WERI-Rb-1 (cell line): ENCODE data around the gene TRERF1.

Source experiments
- DNase-seq: peaks from one replicate; pipeline ENCODE4 v3.0.0-alpha.2; 2020
- H3K27ac ChIP-seq: fragments of 250-450 bp; sonication (Bioruptor Pico); 2 replicates; pipeline ENCODE4 v1.5.1; 2020; ENCODE audit warnings: mild to moderate bottlenecking, moderate library complexity
- H3K27me3 ChIP-seq: fragments of 250-450 bp; sonication (Bioruptor Pico); 2 replicates; pipeline ENCODE4 v1.5.1; 2021; ENCODE audit warnings: mild to moderate bottlenecking, low read depth, moderate library complexity; ENCODE audit not compliant: insufficient read depth, severe bottlenecking
- H3K36me3 ChIP-seq: fragments of 250-450 bp; sonication (Bioruptor Pico); 2 replicates; pipeline ENCODE4 v1.5.1; 2020; ENCODE audit warnings: mild to moderate bottlenecking, moderate library complexity
- H3K4me3 ChIP-seq: 2 replicates; pipeline ENCODE4 v1.5.1; 2011; ENCODE audit warnings: low read depth, mild to moderate bottlenecking, control low read depth, low read length
- H3K9me3 ChIP-seq: fragments of 250-450 bp; sonication (Bioruptor Pico); 2 replicates; pipeline ENCODE4 v1.5.1; 2021; ENCODE audit warnings: mild to moderate bottlenecking, moderate library complexity; ENCODE audit not compliant: severe bottlenecking
- TF ChIP-seq, protein P1 (sequence below): IDR thresholded peaks from 2 replicates; pipeline ENCODE4 v1.5.1; 2011; ENCODE audit warnings: low read depth, mild to moderate bottlenecking, control low read depth, inconsistent platforms, low read length

TRERF1 gene

DNA sequence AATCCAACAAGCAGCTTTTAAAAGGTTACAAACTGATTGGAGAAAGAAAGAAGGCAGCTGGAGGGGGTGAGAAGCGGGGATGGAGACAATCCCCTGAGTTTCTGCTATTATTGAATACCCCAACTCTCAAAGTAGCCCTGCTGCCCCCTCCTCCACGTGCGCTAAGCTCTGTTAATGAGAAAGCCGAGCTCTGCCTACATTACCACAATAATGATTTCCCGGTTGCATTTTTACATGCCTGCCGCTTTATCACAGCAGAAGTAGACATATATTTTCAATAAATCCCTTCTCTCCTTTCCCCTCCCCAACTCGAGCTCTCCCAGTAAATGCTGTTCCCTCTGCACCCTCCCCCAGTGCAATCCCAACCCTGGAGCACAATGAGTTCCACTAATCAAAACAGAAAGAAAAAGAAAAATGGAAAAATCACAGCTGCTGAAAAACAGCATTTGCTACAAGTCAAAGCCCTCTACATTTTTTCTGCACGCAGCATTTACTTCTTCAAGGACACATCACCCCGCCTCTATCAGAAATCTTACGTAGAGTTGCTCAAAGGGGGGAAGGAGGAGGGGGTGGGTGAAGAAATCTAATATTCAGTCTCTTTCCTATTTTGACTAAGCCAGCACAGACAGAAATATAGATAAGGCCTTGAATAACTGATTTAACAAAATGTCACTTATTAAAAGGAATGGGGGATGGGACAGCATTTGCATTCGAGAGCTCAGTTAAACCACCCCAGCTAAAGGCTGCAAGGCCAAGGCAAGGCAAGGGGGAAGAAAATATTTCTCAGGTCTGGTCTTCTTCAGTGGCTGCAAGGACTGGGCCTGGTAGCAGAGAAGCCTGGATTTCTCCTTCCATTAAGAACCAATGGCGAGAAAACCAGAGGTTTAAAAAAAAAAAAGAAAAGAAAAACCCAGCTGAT, 10.7 kb downstream of the TRERF1 start:
- Histone ChIP-seq H3K27ac (no peak overlapping the region), H3K4me3 (no peak overlapping the region), H3K9me3 (no peaks in the 10 kb centered on the region), H3K36me3 (no peaks in the 10 kb centered on the region), H3K27me3 (no peaks in the 10 kb centered on the region)
- peak; percentile 2 for DNase-seq
- TF ChIP-seq, protein P1, sequence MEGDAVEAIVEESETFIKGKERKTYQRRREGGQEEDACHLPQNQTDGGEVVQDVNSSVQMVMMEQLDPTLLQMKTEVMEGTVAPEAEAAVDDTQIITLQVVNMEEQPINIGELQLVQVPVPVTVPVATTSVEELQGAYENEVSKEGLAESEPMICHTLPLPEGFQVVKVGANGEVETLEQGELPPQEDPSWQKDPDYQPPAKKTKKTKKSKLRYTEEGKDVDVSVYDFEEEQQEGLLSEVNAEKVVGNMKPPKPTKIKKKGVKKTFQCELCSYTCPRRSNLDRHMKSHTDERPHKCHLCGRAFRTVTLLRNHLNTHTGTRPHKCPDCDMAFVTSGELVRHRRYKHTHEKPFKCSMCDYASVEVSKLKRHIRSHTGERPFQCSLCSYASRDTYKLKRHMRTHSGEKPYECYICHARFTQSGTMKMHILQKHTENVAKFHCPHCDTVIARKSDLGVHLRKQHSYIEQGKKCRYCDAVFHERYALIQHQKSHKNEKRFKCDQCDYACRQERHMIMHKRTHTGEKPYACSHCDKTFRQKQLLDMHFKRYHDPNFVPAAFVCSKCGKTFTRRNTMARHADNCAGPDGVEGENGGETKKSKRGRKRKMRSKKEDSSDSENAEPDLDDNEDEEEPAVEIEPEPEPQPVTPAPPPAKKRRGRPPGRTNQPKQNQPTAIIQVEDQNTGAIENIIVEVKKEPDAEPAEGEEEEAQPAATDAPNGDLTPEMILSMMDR, result no peak

DNA sequence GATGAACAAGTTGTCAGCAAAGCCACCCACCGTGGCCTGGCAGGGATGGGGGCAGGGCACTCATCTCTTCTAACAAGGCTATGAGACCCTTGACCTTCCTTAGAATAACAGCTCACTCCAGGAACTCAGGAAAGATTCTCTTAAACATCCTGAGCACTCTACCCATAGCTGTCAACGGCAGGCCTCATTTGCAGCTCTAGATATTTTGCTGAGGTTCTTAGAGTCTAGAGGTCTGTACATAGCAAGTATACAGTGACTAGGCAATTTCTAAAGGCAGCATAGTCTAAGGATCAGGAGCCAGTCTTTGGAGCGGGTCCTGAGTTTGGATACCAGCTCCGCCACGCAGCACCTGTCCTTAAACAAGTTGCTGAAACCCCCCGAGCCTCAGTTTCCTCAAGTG, 11.7 kb downstream of the TRERF1 start:
- H3K9me3 ChIP-seq, result no peaks in the 10 kb centered on the region
- no peaks in the 10 kb centered on the region for H3K36me3 ChIP-seq
- peak; percentile 6 for DNase-seq
- TF ChIP-seq, protein P1, result no peak
- no peak overlapping the region for H3K27ac ChIP-seq
- H3K27me3 ChIP-seq, result no peaks in the 10 kb centered on the region
- H3K4me3 ChIP-seq, result no peak overlapping the region

DNA sequence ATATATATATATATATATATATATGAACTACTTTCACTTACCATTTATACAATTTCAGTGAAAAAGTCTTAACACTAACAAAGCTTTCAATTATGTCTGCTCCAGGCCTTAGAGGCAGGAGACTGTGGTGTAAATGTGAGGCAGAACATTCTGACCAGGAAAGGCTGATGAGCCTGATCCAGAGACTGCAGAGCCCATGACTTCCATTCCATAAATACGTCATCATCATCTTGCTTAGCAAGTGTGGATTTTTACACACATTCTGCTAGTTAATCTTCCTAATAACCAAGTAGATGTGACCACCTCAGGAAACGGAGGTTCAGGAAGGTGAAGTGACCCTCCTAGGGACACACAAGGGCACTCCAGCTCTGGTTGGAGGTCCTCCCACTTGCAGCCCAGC, 14.9 kb downstream of the TRERF1 start:
- peak; percentile 3 for DNase-seq
- H3K27ac ChIP-seq, result no peak overlapping the region
- H3K9me3 ChIP-seq, result peaks cover 13% of the 10 kb centered on the region
- peaks cover 2% of the 10 kb centered on the region; the same call in 1 of the 2 replicates for H3K36me3 ChIP-seq
- TF ChIP-seq, protein P1, result no peak
- H3K27me3 ChIP-seq, result no peaks in the 10 kb centered on the region
- H3K4me3 ChIP-seq, result no peak overlapping the region

DNA sequence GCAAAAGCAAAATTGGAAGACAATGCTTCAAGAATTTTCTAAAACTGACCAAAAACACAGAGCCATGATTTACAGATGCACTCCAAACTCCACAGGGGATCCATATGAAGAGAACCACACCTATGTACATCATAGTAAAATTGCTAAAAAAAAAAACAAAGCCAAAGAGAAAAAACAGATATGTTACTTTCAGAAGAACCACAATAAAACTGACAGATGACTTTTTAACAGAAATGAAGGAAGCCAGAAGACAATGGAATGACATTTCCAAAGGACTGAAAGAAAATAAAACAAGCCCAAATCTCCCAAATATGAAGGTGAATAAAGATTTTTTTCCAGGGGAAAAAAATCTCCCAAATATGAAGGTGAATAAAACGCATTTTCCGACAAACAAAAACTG, 17.5 kb downstream of the TRERF1 start:
- no peaks in the 10 kb centered on the region for H3K27me3 ChIP-seq
- peaks cover 13% of the 10 kb centered on the region for H3K9me3 ChIP-seq
- no peak overlapping the region for H3K4me3 ChIP-seq
- DNase-seq, result no peak
- H3K36me3 ChIP-seq, result peaks cover 2% of the 10 kb centered on the region; the same call in 1 of the 2 replicates
- H3K27ac ChIP-seq, result no peak overlapping the region
- TF ChIP-seq, protein P1, result no peak

DNA sequence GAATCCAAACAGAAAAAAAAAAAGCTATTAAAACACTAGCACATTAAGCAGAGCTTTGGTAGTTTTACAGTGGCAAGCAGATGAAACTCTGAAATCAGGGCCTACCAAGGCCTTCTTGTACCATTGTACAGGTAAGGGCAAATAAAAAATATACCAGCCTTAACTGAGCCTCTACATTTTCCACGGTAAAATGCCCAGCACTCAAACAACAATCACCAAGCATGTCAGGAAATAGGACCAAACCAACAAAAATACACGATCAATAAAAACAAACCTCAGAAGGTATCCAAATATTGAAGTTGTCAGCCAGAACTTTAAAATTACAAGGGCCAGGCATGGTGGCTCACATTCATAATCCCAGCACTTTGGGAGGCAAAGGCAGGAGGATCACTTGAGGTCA, 18.3 kb downstream of the TRERF1 start:
- peaks cover 2% of the 10 kb centered on the region; the same call in 1 of the 2 replicates for H3K36me3 ChIP-seq
- DNase-seq, result no peak
- no peaks in the 10 kb centered on the region for H3K27me3 ChIP-seq
- no peak overlapping the region for H3K27ac ChIP-seq
- TF ChIP-seq, protein P1, result no peak
- H3K4me3 ChIP-seq, result no peak overlapping the region
- peaks cover 13% of the 10 kb centered on the region for H3K9me3 ChIP-seq
